GM12864 (cell line): ENCODE measurements around the gene PTPRD.

Experiments
- DNase-seq: peaks from one replicate; pipeline ENCODE4 v3.0.0-alpha.2; 2011; ENCODE audit warnings: low read depth
- H3K4me3 ChIP-seq: 2 replicates; pipeline ENCODE4 v1.5.1; 2011; ENCODE audit warnings: mild to moderate bottlenecking, low read depth, low read length, control low read depth
- TF ChIP-seq, protein P1 (sequence below): IDR thresholded peaks from 2 replicates; pipeline ENCODE4 v1.5.1; 2011; ENCODE audit warnings: low read depth, mild to moderate bottlenecking, moderate library complexity, low read length, control low read depth, inconsistent platforms; ENCODE audit errors: missing control alignments

Gene PTPRD

DNA sequence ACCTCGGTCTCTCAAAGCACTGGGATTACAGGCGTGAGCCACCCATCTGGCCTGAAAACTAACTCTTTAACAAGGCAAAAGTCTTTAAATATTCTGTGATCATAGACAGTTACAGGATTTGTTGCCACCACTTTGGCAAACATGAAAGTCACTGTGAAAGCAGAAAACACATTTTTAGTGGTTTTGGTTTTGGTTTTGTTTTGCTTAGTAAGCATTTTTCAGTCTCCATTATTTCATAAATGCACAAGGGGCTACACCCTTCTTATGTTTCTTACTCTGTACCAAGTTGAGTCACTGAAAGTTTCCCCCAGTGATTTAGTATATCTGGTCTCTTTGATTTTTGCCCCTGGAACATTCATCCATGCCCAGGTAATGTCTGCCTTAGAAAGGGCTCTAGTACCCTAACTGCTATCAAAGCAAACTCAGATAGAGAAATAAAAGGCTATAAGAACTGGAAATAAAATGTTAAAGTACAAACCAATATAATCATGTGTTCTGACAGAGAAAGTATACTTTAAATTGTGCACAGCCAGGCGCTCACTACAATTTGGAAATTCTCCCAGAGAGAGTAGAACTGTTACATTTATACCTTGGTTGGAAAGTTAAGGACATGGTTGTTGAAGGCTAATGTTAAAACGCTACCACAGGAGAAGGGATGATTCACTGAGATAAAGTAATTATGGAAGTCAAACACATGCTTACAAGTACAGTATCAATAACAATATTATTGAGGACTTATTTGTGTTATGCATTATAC lies 1790.7 kb downstream of the PTPRD start:
- H3K4me3 ChIP-seq = no peak overlapping the region
- no peak for DNase-seq
- TF ChIP-seq, protein P1, sequence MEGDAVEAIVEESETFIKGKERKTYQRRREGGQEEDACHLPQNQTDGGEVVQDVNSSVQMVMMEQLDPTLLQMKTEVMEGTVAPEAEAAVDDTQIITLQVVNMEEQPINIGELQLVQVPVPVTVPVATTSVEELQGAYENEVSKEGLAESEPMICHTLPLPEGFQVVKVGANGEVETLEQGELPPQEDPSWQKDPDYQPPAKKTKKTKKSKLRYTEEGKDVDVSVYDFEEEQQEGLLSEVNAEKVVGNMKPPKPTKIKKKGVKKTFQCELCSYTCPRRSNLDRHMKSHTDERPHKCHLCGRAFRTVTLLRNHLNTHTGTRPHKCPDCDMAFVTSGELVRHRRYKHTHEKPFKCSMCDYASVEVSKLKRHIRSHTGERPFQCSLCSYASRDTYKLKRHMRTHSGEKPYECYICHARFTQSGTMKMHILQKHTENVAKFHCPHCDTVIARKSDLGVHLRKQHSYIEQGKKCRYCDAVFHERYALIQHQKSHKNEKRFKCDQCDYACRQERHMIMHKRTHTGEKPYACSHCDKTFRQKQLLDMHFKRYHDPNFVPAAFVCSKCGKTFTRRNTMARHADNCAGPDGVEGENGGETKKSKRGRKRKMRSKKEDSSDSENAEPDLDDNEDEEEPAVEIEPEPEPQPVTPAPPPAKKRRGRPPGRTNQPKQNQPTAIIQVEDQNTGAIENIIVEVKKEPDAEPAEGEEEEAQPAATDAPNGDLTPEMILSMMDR = no peak

DNA sequence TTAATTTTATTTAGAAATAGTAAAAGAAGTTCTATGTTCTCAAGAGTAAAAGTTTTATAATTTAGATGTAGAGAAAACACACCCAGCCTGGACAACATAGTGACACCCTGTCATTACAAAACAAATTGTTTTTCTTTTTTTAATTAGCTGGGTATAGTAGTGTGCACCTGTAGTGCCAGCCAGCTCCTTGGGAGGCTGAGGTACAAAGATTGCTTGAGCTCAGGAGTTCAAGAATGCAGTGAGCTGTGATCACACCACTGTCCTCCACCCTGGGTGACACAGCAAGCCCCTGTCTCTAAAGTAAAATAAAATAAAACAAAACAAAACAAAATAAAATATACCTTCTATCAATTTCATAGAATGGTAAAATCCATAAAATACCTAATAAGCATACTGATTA lies 1795.5 kb downstream of the PTPRD start:
- TF ChIP-seq, protein P1 = no peak
- DNase-seq = no peak
- H3K4me3 ChIP-seq = no peak overlapping the region

DNA sequence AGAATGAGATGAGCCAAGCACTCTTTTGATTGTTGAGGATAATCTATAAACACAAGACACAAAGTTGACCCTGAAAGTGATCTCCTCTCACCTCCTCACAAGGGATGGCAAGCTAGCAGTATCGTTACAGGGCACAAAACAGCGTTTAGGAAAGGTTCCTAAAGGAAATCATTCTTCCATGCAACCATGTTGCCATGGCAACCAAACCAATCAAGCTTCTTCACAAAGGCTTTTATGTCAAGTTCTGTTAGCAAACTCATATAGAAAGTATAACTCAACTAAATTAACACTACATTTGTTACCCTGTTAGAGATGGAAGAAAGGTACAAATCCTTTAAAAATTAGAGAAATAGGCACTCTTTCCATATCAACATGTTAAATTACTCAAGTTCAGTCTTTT lies 1796.4 kb downstream of the PTPRD start:
- DNase-seq = no peak
- TF ChIP-seq, protein P1 = no peak

DNA sequence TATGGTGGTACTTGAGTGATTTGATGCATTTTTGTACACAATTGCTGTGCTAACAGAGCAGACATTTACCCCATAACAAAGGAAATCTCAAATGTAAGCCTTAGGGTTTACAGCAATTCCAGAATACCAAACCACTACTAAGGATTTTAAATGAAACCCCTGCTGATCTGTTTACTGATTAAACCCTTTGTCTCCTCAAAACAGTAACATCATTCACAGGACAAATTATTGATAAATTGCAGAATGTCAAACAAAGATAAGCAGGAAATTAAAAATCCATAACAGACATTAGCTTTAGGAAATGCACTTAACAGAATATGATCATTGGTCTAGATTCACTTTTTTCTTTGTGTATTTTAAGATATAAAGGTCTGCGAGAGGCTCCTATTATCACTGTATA lies 1796.9 kb downstream of the PTPRD start:
- TF ChIP-seq, protein P1 = no peak
- H3K4me3 ChIP-seq = no peak overlapping the region
- no peak for DNase-seq

More for the DNA sequence above, 1796.4 kb downstream of the PTPRD start:
- no peak overlapping the region for H3K4me3 ChIP-seq

DNA sequence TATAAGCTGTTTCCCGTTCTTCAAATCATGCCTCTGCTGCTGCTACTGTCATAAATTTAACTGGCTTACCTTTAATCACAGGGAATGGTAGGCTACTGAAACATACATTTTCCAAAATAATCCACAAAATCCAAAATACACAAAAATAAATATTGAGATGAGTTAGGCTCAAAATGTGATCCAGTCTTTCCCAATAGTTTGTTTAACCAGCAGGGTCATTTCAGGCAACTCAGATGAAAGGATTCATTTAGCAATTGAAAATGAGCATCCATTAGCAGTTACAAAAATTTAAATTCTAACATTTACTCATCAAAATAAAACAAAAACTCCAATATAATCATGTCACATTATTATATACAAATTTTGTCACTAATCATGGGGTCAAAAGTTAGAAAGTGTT lies 1797.6 kb downstream of the PTPRD start:
- DNase-seq = no peak
- TF ChIP-seq, protein P1 = no peak
- H3K4me3 ChIP-seq = no peak overlapping the region

DNA sequence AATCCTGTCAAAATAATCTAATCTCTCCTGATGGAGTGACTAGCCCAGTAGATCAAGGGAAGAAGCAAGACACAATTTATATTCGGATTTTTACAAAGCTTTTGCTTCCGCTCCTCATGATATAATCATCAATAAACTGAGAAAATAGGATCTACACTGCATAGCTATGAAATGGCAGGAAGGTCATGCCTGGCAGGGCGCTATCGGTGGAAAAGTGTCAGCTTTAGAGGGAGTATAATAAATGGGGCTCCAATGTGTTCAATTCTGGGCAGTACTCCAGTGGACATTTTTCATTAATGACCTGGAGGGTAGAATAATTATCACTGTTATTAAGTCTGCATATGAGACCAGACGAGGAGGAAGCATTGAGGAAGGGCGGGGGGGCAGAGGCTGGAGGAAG lies 1799.9 kb downstream of the PTPRD start:
- no peak for DNase-seq
- TF ChIP-seq, protein P1 = no peak

DNA sequence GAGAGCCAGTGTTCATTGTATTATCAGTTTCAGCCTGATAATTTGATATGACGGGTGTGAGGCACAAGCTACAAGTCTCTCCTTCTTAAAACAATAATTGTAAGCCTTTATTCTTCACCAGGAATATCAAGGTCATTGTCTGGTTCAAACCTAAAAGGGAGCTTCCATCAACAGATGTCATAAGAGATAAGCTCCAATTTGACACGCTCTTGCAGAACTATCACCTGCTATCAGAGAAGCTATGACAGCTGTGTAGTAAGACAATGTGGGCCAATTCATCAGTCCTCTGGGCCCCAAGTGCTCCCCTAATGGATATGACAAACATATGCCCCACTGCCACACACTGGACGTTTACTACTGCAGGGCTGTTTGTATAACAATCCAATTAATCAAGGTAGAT lies 1803.1 kb downstream of the PTPRD start:
- H3K4me3 ChIP-seq = no peak overlapping the region
- TF ChIP-seq, protein P1 = no peak
- DNase-seq = no peak

More for the DNA sequence above, 1799.9 kb downstream of the PTPRD start:
- H3K4me3 ChIP-seq = no peak overlapping the region
